Measurements from ENCODE around the gene SSH2. TPM values are rescaled to one million over a fixed set of nuclear protein-coding genes. Genes with fewer than 3 reads are reported as not detected.
A peak's percentile ranks its signal among the peaks of the same experiment; 100 is the strongest.

SSH2 gene
- total and polyA plus RNA-seq, 9 of the 15 experiments (the other 6 are each of a cell fraction or from before 2014, with no cell fraction given) = 3.9 to 16.1 (median 10.2) TPM

- TF ChIP-seq ZNF224 (CRISPR knock-in tag; IDR thresholded peaks at IDR 0.05) (no peak), SMARCA4 (IDR thresholded peaks at IDR 0.05) (peak; percentile 43; the same call in 1 of the 2 replicates), GABPB2 (CRISPR knock-in tag; conservative IDR thresholded peaks at IDR 0.05) (no peak), POLR2AphosphoS2 (IDR thresholded peaks at IDR 0.05; ENCODE audit: low read length) (no peak), CTBP1 (IDR thresholded peaks at IDR 0.05; ENCODE audit: borderline replicate concordance) (peak; percentile 67), ZFP1 (CRISPR knock-in tag; IDR thresholded peaks at IDR 0.05) (no peak), SMAD4 (CRISPR knock-in tag; conservative IDR thresholded peaks at IDR 0.05) (no peak), DPF2 (IDR thresholded peaks at IDR 0.05) (peak; percentile 36; the same call in 1 of the 2 replicates), TAF9B (IDR thresholded peaks at IDR 0.05; ENCODE audit: partially characterized antibody) (no peak), HNRNPUL1 (IDR thresholded peaks at IDR 0.05; ENCODE audit: low read length) (no peak), ESRRB (CRISPR knock-in tag; IDR thresholded peaks at IDR 0.05; ENCODE audit: borderline replicate concordance) (no peak), MEF2A (IDR thresholded peaks at IDR 0.05; ENCODE audit: control insufficient read depth, low read depth, low read length) (0 out of 2 replicates have a peak, but pooled peaks have one; percentile 18), ZBTB12 (CRISPR knock-in tag; IDR thresholded peaks at IDR 0.05) (no peak), ZEB2 (IDR thresholded peaks at IDR 0.05) (peak; percentile 85), ILF3 (IDR thresholded peaks at IDR 0.05; ENCODE audit: borderline replicate concordance) (no peak), ELK3 (CRISPR knock-in tag; IDR thresholded peaks at IDR 0.05) (no peak), ZNF133 (CRISPR knock-in tag; IDR thresholded peaks at IDR 0.05) (no peak), MGA (IDR thresholded peaks at IDR 0.05) (no peak)
Measured at GRCh38 chr17:29620271-29620670, 309.8 kb downstream of the SSH2 start (continued).
